HS-5 (cell line): ENCODE data around the gene CLCN7.

Experiments
- DNase-seq: peaks from one replicate; pipeline ENCODE4 v3.0.0-alpha.2; 2012; ENCODE audit warnings: low read depth

CLCN7 gene

DNA sequence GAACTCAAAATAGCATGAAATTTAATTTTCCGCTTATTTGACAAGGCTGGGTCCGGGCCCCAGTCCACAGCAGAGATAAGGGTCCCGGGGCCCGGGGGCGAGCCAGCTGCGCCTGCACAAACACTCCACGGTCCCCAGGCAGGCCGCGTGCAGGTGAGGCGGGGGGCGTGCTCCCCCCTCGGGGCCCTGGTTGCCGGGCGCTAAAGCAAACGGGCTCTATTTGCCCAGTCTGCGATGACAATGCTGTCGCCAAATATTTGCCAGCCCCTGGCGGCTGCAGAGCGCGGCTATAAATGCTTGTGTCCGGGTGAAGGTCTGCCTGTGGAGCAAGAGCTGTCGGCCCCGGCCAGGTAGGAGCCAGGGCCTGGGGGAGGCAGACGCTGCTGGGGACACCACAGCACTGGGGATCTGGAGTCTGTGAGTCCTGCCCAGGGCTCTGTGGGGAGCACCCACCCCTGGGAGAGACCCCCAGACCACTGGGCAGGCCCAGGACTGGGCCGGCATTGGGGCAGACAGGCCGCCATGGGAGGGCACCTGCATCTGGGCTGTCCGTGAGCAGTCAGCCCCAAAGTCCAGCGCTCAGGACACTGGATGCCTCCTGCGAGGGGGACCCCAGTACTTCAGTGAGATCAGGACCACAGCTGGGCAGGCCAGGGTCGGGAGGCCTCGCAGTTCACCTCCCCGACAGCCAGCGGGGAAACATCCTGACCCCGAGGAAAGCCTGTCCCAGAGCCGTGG is 43.9 kb downstream of the CLCN7 start, which contains the start of gene PERCC1:
PERCC1 (plus strand) TSS at position 320 of the 738 bp plus-strand sequence. CDS start 1,516 bp downstream, outside the sequence.
- DNase-seq: no peak

GRCh38 chr16:1430214-1430758 is 44.5 kb downstream of the CLCN7 start:
- DNase-seq: no peak

DNA sequence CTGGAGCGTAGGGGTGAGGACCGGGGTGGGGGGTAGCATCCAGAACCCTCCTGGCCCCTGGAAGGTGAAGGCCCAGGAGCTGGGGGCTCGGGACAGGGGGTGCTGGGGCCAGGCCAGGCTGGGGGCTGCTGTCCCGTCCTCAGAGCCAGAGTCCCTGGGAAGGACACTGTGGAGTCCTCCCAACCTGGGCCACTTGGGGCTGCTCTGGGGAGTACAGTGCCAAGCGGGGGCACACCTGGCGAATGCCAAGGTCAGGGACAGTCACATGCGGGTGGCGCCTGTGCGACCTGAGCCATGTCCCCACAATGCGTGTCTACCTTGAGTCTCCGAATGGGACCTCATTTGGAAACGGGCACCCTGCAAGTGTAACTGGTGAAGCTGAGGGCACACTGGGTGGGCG is 45.2 kb downstream of the CLCN7 start:
- DNase-seq: no peak

- DNase-seq: no peak
Observed at GRCh38 chr16:1429012-1429411, 45.8 kb downstream of the CLCN7 start.

GRCh38 chr16:1428511-1428910 is 46.3 kb downstream of the CLCN7 start:
- no peak for DNase-seq

DNA sequence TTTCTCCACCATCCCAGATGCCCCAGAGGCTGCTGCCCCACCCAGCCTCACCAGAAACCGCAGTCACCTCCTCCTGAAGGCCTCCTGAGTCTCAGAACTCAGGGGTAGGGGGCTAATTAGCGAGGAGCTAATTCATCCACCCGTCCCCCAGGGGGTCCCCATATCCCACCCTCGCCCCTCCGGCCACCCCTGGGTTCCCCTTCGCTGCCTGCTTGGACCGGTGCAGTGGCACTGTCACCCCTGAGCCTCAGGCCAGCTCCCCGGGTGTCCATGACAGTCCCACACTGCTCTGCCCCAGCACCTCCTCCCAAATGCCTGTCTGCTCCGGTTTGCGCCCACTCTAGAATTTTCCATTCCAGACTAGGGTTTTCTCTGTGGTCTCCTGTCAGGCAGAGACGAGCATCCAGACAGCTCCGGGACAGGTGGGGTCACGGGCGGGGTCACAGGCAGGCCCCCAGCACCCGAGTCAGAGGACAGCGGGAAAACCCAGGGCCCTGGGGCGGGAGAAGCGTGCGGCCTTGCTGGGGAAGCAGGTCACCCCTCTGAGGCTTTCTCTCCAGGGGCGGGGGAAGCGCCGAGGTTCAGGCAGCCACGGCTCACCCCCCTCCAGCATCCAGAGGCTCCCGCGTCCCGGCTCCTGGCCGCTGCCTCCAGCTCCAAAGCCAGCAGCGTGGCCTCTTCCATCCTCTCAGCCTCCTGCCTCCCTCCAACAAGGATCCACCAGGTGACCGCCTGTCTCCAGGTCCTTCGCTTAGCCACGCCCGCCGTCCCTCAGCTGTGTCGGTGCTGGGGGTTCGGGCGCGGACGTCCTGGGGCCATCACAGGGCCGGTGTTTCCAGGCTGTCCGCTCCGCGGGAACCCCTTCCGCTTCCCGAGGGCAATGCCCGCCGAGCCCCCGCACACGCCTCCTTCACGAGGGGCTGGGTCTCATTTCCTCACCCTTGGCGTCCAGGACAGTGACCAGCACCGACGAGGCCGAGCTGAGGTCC is 47.1 kb downstream of the CLCN7 start:
- no peak for DNase-seq

- no peak for DNase-seq
Observed at GRCh38 chr16:1426734-1427471, 47.9 kb downstream of the CLCN7 start.

DNA sequence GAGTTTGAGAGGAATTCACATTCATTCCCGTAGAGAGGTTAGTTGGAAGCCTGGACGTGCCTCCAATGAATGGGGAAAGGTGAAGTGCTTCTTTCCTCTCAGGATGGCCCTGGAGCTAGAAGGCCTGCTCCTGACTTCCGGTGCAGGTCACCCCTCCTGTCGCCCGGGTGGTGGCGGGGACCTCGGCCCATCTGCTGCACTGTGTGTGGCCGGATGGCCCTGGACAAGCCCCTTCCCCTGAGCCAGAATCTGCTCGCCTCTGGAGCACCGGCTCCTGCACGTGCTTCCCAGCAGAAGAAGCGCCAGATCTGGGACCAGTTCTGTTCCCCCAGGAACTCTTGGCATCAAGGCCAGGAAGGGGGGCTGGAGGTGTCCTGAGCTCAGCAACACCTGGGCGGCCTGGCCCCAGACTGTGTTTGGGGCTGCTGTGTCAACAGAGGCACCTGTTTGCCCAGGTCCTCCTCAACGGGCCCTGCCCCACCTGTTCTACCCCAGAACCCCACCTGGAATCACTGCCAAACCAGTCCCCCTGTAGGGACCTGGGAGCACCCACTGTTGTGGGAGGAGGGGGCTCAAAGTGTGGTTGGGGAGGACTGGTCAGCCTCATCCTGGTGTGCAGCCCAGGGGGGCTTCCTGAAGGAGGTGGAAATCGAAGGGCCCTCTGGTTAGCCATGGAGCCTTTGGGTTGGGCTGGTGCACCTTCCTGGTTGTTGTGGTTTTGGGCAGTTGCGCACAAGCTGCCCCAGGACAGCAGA is 49.0 kb downstream of the CLCN7 start:
- no peak for DNase-seq

- no peak for DNase-seq
Observed at GRCh38 chr16:1424028-1424427, 50.8 kb downstream of the CLCN7 start.

DNA sequence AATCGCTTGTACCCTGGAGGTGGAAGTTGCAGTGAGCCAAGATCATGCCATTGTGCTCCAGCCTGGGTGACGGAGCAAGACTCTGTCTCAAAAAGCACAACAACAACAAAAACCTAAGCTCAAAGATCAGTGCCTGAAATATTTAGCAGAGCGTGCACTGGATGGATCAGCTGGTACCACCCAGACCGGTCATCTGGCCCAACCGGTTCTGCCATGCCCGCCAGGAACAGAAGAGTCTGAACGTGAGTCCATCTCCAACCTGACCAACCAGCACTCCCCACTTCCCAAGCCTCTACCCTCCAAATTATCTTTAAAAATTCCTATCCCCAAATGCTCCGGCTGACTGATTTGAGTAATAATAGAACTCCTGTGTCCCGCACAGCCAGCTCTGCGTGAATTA is 52.8 kb downstream of the CLCN7 start:
- no peak for DNase-seq

DNA sequence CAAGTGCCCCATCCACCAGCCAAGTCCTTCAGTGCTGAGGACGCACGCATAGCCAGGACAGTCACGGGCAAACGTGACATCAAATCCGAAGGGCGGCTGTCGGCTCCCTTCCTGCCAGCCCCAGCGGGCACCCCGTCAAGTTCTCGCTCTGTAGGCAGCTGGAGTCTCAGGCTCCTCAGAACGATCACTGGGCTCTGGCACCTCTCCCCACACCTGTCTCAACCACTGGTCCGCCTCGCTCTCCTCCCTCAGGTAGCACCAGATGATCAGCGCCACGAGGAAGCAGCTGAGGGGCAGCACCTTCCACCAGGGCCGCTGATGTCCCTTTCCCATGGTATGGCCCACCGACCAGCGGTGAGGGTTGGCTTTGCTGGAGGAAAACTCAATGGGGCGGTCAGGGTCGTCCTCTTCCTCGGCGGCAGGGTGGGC is 54.7 kb downstream of the CLCN7 start:
- no peak for DNase-seq

DNA sequence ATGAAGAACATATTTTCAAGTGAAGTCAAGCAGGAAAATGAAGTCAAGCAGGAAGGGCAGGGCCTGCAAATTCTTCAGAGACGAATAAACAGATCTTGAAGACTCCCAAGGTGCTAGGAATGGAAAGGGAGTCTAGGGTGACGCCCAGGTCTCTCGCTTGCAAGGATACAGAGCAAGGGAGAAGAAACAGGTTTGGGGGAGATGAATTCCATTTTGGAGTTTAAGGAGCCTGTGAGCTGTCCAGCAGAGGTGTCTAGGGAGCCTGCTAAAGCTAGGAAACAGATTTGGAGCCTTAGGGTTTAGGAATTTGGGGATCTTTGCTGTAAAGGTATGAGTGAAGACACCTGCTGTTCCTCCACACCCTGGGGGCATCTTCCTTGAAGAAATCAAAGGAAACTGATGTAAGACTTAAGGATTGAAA is 58.3 kb downstream of the CLCN7 start:
- no peak for DNase-seq

GRCh38 chr16:1414532-1415260 is 60.1 kb downstream of the CLCN7 start, which contains the start of gene UNKL:
Gene UNKL (minus strand): TSS chr16:1414704. CDS start chr16:1414691, 13 bp downstream.
- DNase-seq: no peak

DNA sequence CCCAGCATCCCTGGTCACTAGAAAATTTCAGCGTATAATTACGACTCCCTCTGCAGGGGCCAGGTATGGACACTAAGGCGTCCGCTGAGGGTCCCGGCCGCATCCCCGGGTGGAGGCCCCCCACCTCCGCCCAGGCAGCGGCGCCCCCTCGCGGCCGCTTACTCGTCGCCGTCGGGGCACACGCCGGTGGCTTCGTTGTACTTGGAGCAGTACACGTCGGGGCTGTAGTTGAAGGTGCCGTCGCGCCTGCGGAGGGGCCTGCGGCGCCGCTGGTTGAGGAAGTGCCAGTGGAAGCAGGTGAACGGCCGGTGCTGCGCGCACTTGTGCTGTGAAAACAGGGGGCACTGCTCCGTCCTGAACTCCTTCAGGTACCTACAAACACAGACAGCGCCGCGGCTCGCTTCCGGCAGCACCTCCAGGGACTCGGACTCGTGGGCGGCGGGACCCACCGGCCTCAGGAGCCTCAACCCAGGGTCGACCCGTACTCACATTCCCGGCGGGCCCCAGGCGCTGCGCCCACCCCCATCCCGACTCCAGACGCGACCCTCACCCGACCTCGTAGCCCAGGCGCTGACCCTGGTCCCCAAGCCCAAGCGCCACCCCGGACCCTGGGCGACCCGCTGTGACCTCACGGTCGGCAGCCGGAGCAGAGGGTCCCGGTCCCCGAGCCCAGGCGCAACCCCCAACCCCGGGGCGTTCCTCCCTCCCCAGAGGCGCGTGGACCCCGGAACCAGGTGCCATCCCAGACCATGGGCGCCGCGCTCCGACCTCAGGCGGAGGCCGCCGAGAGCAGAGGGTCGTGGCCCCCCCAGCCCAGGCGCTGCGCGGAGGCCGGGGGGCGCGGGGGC is 60.9 kb downstream of the CLCN7 start:
- DNase-seq: no peak

DNA sequence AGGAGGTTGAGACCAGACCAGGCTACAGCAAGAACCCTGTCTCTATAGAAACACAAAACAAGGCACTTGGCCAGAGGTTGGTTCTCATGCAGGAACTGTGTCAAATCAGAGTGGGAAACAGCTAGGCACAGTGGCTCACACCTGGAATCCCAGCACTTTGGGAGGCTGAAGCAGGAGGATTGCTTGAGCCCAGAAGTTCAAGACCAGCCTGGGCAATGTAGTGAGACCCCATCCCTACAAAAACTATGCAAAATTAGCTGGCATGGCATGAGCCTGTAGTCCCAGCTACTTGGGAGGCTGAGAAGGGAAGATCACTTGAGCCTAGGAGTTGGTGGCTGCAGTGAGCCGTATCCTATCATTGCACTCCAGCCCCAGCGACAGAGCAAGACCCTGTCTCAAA is 62.0 kb downstream of the CLCN7 start:
- DNase-seq: no peak

DNA sequence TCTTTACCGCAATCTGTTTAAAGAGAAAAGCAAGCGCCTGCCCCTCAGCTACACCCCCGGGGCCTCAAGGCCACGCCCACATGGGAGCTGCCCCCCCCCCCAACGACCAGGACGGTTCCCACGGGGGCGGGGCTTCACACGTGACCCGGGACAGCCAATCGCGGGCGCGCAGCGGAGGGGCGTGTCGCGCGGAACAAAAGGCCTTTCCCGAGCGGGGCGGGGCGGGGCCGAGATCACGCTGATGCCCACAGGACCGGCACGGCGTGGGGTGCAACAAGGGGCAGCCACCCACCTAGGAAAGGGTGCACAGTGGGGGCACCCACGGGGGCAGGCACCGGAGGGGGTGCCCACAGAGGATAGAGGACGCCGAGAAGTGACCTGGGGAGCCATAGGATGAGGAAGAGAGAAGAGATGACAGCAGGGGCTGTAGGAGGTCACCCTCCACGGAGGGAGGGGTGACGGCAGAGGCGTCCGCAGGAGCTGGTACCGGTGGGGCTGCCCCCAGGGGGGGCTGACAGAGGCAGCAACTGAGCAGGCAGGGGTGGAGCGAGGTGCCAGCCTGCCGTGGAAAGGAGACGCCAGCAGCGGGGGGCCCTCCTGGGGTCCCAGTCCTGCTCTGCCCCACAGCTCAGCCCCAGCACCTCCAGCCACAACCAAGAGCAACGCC is 66.5 kb downstream of the CLCN7 start:
- DNase-seq: peak; percentile 35

- DNase-seq: no peak
Observed at GRCh38 chr16:1407753-1408152, 67.1 kb downstream of the CLCN7 start.

GRCh38 chr16:1403733-1404132 is 71.1 kb downstream of the CLCN7 start:
- DNase-seq: no peak

GRCh38 chr16:1403036-1403435 is 71.8 kb downstream of the CLCN7 start:
- no peak for DNase-seq
